Measurements from ENCODE around the gene DOC2B. TPM values are rescaled to one million over a fixed set of nuclear protein-coding genes. Genes with fewer than 3 reads are reported as not detected.

Gene DOC2B
- total RNA-seq, 4 donors from 2014 or later: 4.2 to 29.7 (median 6.1) TPM

- TF ChIP-seq, protein P1, sequence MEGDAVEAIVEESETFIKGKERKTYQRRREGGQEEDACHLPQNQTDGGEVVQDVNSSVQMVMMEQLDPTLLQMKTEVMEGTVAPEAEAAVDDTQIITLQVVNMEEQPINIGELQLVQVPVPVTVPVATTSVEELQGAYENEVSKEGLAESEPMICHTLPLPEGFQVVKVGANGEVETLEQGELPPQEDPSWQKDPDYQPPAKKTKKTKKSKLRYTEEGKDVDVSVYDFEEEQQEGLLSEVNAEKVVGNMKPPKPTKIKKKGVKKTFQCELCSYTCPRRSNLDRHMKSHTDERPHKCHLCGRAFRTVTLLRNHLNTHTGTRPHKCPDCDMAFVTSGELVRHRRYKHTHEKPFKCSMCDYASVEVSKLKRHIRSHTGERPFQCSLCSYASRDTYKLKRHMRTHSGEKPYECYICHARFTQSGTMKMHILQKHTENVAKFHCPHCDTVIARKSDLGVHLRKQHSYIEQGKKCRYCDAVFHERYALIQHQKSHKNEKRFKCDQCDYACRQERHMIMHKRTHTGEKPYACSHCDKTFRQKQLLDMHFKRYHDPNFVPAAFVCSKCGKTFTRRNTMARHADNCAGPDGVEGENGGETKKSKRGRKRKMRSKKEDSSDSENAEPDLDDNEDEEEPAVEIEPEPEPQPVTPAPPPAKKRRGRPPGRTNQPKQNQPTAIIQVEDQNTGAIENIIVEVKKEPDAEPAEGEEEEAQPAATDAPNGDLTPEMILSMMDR (IDR thresholded peaks at IDR 0.05): no peak
- TF ChIP-seq POLR2A (IDR thresholded peaks at IDR 0.05): no peak
- Histone ChIP-seq H3K36me3 (no peaks in the 10 kb centered on the region), H3K4me1 (no peaks in the 10 kb centered on the region), H3K27ac (no peak overlapping the region), H3K27me3 (no peaks in the 10 kb centered on the region), H3K9me3 (no peaks in the 10 kb centered on the region), H3K4me3 (no peak overlapping the region)
- no peak for DNase-seq
Measured at GRCh38 chr17:163514-164098, 17.8 kb downstream of the DOC2B start.

GRCh38 chr17:162689-163088, 18.8 kb downstream of the DOC2B start:
- Histone ChIP-seq H3K4me1 (no peaks in the 10 kb centered on the region), H3K27me3 (no peaks in the 10 kb centered on the region), H3K36me3 (no peaks in the 10 kb centered on the region), H3K9me3 (no peaks in the 10 kb centered on the region), H3K27ac (no peak overlapping the region), H3K4me3 (no peak overlapping the region)
- TF ChIP-seq, protein P1 (IDR thresholded peaks at IDR 0.05): no peak
- TF ChIP-seq POLR2A (IDR thresholded peaks at IDR 0.05): no peak
- no peak for DNase-seq

- TF ChIP-seq POLR2A (IDR thresholded peaks at IDR 0.05): no peak
- TF ChIP-seq, protein P1 (IDR thresholded peaks at IDR 0.05): no peak
- Histone ChIP-seq H3K27me3 (no peaks in the 10 kb centered on the region), H3K27ac (no peak overlapping the region), H3K36me3 (no peaks in the 10 kb centered on the region), H3K4me3 (no peak overlapping the region), H3K4me1 (no peaks in the 10 kb centered on the region), H3K9me3 (no peaks in the 10 kb centered on the region)
- DNase-seq: no peak
Measured at GRCh38 chr17:161481-161880, 20.0 kb downstream of the DOC2B start.

DNA sequence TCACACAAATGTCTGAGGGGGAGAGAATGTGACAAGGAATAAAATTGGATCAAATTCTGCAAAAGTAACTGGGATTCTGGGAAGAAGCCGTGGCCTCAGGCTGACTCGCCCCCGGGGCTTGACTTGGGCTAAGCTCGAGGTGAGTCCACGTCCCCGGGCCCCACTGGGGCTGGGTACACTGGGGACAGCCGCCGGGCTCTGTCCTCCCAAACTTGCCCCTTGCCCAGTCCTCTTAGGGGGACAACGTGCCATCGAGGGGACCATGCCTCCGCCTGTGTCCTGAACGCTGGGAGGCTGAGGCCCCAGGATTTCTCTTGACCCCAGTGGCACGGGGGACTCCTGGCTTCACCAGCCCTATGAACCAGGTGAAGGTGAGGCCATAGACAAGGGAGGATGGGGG, 21.1 kb downstream of the DOC2B start:
- Histone ChIP-seq H3K4me1 (no peaks in the 10 kb centered on the region), H3K4me3 (no peak overlapping the region), H3K27ac (no peak overlapping the region), H3K36me3 (no peaks in the 10 kb centered on the region), H3K9me3 (no peaks in the 10 kb centered on the region), H3K27me3 (no peaks in the 10 kb centered on the region)
- TF ChIP-seq POLR2A (IDR thresholded peaks at IDR 0.05): no peak
- TF ChIP-seq, protein P1 (IDR thresholded peaks at IDR 0.05): no peak
- no peak for DNase-seq

DNA sequence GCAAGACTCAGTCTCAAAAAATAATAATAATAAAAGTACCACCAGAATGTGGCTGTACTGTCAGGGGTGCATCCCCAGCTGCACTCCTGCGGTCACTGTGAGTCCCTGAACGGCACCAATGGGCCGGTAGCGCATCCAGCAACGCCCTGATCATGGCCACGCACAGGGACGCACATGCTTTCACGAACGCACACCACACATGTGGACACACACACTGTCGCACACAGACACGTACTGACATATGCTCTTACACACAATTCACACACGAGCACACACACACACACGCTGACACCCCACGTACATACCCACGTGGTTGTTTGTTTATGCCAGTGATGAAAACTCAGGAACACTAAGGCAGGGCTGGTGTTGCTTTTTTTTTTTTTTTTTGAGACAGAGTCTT, 21.8 kb downstream of the DOC2B start:
- no peaks in the 10 kb centered on the region for H3K9me3 ChIP-seq
- DNase-seq: no peak
- TF ChIP-seq POLR2A (IDR thresholded peaks at IDR 0.05): no peak
- TF ChIP-seq, protein P1 (IDR thresholded peaks at IDR 0.05): no peak

GRCh38 chr17:158379-158778, 23.1 kb downstream of the DOC2B start:
- Histone ChIP-seq H3K4me3 (no peak overlapping the region), H3K4me1 (no peaks in the 10 kb centered on the region), H3K27me3 (no peaks in the 10 kb centered on the region), H3K27ac (no peak overlapping the region), H3K36me3 (no peaks in the 10 kb centered on the region), H3K9me3 (no peaks in the 10 kb centered on the region)
- DNase-seq: no peak
- TF ChIP-seq, protein P1 (IDR thresholded peaks at IDR 0.05): no peak
- TF ChIP-seq POLR2A (IDR thresholded peaks at IDR 0.05): no peak

More for the DNA sequence above, 21.8 kb downstream of the DOC2B start:
- no peak overlapping the region for H3K27ac ChIP-seq
- no peak overlapping the region for H3K4me3 ChIP-seq
- no peaks in the 10 kb centered on the region for H3K4me1 ChIP-seq
- H3K36me3 ChIP-seq: no peaks in the 10 kb centered on the region
- no peaks in the 10 kb centered on the region for H3K27me3 ChIP-seq
